NCI-H1694 (cell line): ENCODE measurements around the gene PNPLA3.

Experiments used
- DNase-seq: peaks from one replicate; lab custom pipeline; 2025; lab: John Stamatoyannopoulos, UW

PNPLA3 gene

DNA sequence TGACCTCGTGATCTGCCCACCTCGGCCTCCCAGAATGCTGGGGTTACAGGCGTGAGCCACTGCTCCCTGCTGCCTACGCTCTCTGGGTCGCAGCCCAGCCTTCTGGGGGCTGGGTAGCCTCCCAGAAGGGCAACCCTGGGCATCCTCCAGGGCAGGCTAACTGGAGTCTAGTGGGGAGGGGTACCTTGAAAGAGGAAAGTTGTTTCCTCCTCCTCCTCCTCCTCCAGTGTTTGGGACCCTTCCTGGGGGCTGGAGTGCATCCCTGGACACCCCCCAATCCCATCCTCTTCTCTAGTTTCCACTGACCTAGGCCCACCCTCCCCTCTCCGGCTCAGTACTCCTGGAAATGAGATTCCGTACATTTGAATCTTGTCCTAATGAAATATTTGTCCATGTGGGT, 1.3 kb downstream of the PNPLA3 start:
- DNase-seq, result no peak

DNA sequence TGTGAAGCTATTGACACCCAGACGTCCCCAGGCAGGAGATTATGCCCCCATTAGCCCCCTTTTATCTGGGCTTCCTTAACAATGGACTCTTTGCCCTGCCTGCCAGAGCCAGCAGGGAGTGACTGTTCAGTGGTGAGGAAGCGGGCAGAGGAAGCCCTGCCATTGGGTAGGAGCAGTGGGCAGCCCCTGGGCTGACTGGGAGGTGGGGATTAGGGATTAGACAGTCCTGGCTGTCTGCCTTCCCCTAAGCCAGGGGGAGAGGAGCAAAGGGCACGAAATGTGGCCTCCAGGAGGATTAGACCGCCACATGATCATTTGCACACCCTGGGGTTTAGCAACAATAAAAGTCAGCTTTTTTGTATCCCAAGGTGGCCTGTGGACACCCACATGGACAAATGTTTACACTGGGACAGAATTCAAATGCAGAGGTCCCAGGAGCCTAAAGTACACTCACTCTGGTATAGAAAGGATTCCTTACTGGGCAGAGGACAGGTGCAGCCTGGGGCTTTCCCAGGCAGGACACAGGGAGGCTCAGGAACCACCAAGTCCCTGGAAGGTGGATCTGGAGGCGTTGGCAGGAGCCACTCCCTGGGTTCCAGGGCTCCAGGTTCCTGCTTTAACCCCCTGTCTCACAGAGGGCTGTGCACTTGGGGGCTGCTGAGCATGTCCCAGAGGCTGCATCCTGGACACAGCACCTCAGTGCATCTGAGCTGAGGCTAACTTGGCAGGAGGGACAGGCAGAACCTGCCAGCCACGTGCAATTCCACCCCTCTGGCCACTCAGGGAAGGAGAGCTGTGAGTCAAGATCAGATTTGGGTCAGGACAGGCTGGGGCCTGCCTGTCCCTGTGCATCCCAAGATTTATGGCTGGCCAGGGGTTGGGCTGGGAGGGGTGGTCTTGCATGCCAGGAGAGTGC, 2.1 kb downstream of the PNPLA3 start:
- DNase-seq, result no peak

DNA sequence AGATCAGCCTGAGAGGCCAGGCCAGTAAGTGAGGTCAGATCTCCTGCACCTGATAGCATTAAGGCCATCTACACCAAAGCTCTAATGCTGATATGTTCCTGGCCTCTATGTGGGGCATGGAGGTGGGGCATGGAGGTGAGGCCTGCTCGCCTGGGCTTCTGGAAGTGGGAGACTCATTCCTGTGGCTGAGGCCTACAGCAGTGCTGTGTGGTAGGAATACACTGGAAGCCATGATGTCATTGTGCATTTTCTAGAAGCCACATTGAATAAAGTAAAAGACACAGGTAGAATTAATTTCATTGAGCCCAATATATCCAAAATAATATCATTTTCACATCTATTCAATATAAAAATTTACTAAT, 2.7 kb downstream of the PNPLA3 start:
- no peak for DNase-seq

- no peak for DNase-seq
These were observed 4.9 kb downstream of the PNPLA3 start for GRCh38 chr22:43928468-43928867.

DNA sequence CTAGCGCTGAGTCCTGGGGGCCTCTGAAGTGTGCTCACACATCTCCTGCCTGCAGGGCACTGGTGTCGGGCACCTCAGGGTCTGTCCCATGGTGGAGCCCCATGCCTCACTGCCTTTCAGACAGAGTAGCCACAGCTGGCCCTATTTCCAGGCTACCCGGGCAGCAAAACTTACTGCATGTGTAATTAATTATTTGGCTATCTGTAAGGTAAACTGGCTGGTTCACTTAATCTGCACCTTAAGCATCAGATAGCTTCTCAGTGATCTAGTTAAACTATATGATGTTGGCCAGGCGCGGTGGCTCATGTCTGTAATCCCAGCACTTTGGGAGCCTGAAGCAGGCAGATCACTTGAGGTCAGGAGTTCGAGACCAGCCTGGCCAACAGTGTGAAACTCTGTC, 5.3 kb downstream of the PNPLA3 start:
- no peak for DNase-seq

DNA sequence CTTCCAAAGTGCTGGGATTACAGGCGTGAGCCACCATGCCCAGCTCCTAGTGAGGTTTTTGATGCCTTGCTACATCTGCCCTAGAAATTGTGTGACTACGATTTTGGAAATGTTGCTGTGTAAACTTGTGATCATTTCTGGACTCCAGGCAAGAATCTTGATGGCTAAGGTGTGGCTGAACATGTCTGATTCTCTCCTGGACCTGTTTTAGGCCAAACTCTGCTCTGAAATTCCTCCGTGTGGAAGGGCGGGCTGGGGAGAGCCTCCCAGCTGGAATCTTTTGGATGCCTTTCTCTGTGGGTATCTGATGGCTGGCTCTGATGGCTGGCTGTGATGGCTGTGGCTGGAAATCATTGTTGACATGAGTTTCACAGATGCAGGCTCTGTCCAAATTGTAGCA, 8.2 kb downstream of the PNPLA3 start:
- no peak for DNase-seq

DNA sequence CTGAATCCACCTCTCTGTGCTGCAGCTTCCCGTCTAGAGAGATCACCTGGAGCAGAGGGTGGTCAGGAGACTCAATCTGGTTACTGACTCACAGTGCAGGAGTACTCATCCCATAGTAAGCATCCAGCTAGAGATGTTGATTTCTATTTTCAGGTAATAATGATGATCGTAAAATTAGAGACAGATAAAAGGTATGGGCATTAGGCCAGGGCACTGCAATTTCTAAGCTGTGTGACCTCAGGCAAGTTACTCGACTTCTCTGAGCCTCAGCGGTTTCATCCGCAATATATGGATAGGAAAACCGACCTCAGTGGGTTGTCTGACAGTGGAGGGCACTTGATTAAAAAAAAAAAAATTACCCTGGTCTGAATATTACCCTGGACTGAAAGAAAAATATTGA, 17.8 kb downstream of the PNPLA3 start:
- no peak for DNase-seq

DNA sequence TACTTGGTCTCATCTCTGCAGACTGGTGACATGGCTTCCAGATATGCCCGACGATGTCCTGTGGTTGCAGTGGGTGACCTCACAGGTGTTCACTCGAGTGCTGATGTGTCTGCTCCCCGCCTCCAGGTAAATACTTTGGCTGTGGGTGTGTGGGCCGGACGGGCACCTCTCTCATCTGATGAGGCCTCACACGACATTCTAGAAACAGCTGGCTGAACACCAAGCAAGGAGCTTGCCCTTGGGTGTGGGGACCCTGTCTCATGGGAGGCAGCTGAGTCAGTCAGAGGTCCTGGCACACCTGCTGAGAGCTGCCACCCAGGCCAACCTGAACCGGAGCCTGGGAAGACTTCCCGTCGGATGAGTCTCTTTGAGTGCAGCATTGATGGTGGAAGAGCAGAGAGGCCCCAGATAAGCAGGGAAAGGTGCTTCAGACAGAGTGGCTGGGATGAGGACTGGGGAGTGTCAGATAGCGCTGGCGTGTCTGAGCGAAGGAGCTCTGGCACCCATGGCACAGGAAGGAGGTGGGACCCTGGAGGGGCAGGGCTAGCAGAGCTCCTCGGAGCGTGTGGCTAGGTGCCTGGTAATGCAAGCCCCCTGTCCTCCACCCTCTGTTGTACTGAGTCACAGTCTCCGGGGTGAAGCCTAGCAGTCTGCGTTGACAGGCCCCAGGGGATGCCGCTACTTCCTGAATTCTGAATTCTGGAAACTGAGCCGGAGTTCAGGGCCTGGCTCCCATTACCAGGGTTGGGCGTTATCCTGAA, 21.2 kb downstream of the PNPLA3 start:
- DNase-seq, result no peak

GRCh38 chr22:43945632-43946383, 22.2 kb downstream of the PNPLA3 start:
- peak; percentile 62 for DNase-seq

GRCh38 chr22:43946384-43946667, 22.7 kb downstream of the PNPLA3 start:
- DNase-seq, result no peak

DNA sequence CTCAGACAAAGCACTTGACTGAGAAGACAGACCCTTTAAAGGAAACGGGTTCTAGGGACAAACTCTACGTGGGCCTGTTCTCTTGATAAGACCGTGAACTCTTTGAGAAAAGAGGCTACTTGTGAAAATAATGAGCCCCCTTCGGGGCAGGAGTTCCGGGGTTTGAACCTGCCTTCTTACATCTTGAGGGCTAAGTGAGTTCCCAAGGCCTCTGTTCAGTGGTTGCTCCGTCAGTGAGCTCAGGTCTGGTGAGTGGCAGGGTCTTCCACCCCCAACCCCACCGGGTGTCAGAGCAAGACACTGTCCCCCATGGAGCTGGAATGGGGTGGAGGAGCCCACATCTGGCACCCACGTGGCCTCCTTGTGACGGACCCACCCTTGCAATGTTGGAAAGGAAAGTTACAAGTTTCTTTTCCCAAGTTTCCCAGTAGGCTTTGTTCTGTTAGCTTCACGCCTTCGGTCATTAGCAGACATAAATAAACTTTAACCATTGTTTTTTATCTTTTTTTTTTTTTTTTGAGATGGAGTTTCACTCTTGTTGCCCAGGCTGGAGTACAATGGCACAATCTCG, 25.3 kb downstream of the PNPLA3 start:
- no peak for DNase-seq

DNA sequence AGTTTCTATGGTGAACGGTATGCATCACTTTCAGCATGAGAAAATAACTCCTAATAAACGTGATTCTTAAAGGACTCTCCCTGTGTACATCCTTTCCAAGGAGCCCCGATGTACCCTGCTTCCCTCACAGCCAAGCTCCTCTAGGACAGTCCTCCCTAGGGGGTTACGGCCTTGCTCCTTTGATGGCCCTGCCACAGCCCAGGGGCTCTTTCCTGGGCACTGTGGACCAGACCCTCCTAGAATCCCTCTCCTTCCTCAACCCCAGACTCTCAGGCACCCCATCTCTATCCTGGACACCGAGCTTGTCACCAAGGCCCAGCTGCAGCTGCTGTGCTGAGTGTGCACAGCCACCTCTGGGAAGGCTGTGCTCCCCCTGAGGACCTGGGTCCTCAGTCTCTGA, 27.8 kb downstream of the PNPLA3 start:
- no peak for DNase-seq

GRCh38 chr22:43951966-43952365, 28.4 kb downstream of the PNPLA3 start:
- no peak for DNase-seq

GRCh38 chr22:43953988-43954785, 30.6 kb downstream of the PNPLA3 start:
- no peak for DNase-seq

DNA sequence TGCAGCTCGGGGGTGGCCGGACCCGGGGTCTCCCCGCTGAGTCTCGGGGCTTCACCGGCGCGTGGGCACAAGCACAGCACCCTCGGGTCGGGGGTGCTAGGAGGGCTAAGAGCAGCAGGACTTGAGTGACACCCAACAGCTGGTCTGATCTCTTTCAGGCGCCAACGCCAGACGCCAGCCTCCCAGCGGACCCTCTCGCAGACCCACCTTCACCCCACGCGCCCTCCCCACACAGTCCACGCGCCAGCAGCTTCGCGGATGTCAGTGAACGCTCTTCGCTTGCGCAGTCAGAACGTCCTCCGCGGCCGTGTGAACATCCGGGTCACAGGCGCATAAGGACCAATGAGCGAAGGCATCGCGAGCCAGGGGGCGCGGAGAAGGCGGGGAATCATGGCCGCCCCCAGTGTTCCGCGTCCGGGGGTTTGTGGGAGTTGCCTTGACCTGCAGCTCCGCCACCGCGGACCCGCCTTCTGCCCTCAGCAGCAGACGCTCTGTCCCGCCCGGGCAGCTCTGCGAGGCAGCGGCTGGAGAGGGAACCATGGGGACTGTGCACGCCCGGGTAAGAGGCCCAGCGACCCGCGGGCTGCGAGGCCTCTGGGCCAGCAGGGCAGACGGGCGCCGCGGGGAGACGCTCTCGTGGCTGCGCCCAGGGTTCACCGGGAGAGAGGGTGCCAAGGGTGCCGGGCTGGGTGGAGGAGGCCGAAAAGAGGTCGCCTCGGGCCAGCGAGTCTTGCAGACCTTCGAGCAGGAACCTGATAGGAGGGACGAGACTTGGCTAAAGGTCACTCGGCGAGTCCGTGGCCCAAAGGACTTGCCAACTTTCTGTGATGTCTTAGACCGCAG, 31.7 kb downstream of the PNPLA3 start, which contains the start of gene SAMM50:
SAMM50 (plus strand) TSS at position 403 of the 843 bp plus-strand sequence; CDS start at position 539, 136 bp downstream.
- peak; percentile 72 for DNase-seq

DNA sequence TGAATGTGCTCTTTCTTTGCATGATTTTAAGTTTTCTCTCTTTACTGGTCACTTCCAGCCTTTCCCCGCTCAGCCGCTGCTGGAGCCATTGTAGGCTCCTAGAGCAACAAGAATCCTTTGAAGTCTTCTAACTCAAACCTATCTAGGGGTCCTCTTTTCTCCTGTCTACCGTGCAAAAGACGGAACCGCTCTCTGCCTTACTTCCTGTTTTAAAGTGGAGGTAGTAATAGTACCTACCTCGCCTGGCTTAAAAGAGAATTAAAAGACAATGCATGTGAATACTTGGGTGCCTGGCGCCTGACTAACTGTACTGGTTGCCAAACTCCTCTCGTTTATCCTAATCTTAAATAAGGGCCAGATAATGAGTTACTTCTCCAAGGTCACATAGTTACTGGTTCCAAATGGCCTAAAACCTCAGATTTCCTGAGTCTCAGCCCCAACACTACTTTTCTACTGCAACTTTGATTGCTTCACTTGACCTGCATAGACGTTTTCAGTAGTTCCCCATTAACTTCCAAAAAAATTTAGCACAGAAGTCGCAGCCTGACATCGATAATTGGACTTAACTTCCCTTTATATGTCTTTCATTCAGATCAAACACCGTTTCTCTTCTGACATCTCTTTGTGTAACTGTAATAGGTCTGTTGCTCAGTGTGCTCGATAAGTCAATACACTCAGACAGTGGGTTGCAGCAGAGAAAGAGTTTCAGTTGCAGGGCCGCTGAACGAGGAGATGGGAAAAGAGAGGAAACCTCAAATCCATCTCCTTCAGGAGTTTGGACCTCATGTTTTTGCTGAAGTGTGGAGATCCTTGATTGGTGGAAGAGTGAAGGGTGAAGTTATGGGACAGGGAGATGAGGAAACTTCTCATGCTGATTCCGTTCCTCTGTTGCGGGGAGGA, 32.5 kb downstream of the PNPLA3 start:
- no peak for DNase-seq

DNA sequence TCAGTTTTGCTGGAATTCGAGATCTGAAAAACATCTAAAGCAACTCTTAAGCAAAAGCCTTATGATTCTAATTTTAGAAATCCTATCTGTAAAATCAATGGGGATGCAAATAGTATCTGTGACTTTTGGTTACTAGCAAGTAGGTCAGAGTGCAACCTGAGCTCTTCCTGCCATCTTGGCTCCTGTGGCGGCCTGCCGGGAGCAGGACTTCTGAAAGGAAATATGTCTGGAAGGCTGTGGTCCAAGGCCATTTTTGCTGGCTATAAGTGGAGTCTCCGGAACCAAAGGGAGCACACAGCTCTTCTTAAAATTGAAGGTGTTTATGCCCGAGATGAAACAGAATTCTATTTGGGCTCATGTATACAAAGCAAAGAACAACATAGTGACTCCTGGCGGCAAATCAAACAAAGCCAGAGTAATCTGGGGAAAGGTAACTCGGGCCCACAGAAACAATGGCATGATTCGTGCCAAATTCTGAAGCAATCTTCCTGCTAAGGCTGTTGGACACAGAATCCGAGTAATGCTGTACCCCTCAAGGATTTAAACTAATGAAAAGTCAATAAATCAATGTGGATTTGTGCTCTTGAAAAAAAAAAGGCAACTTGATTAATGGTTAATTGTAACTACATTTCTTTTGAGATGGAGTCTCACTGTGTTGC, 33.3 kb downstream of the PNPLA3 start:
- DNase-seq, result no peak

- no peak for DNase-seq
These were observed 34.3 kb downstream of the PNPLA3 start for GRCh38 chr22:43957871-43958270.

DNA sequence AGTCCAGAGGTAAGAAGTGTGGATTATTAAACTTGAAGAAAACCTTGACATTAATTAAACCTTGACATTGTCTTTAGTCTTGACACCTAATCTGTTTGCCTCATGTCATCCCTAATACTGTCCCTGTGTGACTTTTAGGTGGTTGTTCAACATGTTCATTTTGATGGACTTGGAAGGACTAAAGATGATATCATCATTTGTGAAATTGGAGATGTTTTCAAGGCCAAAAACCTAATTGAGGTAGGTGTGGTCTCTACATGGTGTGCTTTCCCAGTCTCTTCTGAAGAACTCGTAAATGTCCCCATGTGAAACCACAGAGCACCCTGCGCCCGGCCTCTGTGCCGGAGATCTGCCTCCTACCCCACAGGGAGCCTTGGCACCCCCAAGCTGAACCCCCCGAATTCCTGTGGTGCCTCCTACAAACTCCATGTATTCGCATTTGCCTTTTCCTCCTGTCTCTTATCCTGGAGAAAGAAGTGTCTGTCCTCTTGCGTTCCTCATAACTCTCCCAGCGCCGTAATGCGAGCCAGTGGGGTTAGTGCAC, 40.8 kb downstream of the PNPLA3 start:
- DNase-seq, result no peak
